ENCODE results near the gene C19orf53.
"Not testable (repeated sequence)": the region's sequence is repeated elsewhere in the genome, so short reads cannot be mapped to it uniquely, and the experiment has no call there.

C19orf53 gene

GRCh38 chr19:13774217-13775191 is at the start of gene C19orf53:
TSS of gene C19orf53 (plus strand) at chr19:13774456. CDS start at chr19:13774478, 22 bp downstream.
- peak; percentile 92 for DNase-seq (ENCODE audit: low spot score)

GRCh38 chr19:13726323-13726722 is 47.9 kb upstream of the C19orf53 start:
- DNase-seq (ENCODE audit: low spot score) = no peak

DNA sequence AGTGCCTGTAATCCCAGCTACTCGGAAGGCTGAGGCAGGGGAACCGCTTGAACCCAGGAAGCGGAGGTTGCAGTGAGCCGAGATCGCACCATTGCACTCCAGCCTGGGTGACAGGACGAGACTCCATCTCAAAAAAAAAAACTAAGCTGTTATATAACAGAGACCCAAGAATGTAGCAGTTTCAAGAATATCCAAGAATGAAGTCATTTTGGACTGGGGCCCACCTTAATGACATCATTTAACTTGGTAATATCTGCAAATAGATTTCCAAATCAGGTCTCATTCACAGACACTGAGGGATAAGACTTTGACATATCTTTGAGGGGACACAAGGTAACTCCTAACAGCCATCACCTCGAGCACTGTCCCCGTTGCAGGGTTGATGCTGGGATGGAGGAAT is 46.5 kb upstream of the C19orf53 start:
- no peak for DNase-seq (ENCODE audit: low spot score)

DNA sequence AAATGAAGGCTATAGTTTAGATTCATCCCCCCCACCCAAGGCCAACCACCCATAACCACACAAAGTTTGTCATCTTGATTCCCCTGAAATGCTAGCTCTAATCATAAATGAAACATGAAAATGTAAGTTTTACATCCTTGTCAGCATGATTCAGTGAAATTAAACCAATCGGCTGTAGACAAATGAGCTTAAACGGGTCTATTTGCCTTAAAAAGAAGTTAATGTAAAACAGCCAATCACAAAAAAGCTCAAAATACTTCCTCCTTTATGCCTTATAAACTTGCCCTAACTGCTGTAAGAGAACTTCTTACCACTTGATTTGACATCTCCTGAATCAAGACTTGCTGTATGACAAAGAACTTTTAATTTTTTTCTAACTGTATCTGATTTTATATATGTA is 44.4 kb upstream of the C19orf53 start:
- DNase-seq (ENCODE audit: low spot score) = peak; percentile 46

DNA sequence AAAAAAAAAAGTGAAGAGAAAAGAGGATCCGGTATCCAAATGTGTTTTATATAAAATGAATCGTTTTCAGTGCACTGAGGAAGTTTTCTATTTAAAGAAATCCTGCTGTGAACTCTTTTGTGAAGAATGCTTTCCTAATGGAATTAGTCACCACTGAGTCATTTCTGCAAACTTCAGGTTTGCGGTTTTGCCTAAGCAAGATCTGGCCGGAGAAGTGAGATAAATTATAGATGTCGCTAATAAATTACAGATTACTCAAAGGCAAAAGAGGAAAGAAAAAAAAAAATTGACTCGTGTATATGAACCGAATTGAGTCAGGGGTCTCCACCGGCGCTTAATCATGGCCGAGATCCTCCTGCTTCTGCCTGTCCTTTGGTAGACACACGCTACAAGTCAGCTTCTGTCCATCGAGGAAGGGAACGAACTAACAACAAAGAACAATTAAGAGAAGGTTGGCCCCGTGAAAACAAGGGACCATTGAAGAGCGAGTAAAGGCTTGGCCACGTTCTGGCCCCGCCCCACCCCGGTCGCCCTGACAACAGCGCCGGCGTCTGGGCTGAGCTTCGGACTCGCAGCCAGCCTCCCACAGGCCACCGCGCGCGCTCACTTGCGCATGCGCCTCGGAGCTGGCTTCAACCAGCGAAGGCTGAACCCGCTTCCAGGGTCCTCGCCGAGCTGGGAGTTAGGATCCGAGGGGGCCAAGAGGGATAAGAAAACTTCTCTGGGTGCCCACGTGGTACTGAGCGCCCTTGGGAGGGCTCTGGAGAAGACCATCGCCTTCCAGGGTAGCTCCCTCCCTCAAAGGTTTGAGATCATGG is 42.9 kb upstream of the C19orf53 start:
- DNase-seq (ENCODE audit: low spot score) = peak; percentile 98

DNA sequence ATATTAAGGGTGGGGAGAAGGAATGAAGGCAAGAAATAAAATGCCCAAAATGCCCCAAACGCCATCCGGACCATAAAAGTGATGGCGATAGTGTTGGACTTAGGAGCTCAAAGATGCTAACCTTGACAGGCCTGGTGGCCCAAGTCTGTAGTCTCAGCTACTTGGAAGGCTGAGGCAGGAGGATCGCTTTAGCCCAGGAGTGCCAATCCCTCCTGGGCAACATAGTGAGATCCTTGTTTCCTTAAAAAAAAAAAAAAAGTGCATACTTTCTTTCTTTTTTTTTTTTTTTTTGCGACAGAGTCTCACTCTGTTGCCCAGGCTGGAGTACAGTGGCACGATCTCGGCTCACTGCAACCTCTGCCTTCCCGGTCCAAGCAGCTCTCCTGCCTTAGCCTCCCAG is 41.9 kb upstream of the C19orf53 start:
- no peak for DNase-seq (ENCODE audit: low spot score)

DNA sequence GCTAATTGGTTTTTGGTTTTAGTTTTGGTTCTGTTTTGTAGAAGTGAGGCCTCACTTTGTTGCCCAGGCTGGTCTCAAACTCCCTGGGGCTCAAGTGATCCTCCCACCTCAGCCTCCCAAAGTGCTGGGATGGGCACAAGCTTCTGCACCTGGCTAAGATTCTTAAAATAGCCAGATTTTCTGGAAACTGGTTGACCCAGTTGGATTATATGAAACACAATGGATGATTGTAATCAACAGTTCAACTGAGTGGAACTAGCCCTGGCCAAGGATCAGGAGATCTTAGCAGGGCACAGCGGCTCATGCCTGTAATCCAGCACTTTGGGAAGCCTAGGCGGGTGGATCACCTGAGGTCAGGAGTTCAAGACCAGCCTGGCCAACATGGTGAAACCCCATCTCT is 39.5 kb upstream of the C19orf53 start:
- DNase-seq (ENCODE audit: low spot score) = no peak

DNA sequence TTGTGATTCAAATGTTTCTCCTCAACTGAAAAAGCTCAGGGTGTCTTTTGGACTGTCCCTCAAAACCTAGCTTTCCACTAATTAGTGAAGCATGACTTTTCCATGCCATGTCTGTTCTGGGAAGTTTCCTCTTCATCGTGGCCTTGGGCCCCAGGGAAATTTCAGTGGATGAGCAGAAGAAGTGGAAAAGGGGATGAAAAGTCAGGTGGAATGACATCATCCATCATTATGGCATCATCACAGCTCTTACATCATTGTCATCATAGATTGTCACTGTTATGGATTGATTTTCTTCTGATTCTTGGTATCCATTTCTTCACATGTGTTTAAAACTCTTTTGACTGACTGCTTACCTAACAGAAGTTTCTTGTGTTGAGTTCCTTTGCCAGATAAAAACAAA is 36.2 kb upstream of the C19orf53 start:
- DNase-seq (ENCODE audit: low spot score) = no peak

DNA sequence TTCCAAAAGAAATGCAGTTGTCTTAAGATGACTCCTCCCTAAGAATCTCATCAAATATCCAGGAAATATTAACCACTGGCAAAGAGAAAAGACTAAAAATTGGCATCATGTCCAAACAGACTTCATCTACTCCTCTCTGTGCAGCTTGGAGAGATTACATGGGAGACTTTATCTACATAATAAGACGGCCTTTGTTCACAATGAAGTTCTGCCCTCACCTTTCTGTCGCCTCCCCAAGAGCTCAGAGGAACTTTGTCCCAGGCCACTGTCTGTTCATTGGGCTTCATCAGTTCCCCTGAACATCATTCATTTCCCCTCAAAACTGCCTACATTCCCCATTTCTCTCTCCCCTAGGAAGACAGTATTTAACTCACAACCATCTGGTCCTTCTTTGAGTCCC is 32.4 kb upstream of the C19orf53 start:
- DNase-seq (ENCODE audit: low spot score) = no peak

- DNase-seq (ENCODE audit: low spot score) = no peak
Observed at GRCh38 chr19:13742756-13743155, 31.5 kb upstream of the C19orf53 start.

- DNase-seq (ENCODE audit: low spot score) = no peak
Observed at GRCh38 chr19:13744174-13744573, 30.1 kb upstream of the C19orf53 start.

- no peak for DNase-seq (ENCODE audit: low spot score)
Observed at GRCh38 chr19:13747098-13747453, 27.2 kb upstream of the C19orf53 start.

GRCh38 chr19:13748169-13748828 is 26.0 kb upstream of the C19orf53 start:
- no peak for DNase-seq (ENCODE audit: low spot score)

DNA sequence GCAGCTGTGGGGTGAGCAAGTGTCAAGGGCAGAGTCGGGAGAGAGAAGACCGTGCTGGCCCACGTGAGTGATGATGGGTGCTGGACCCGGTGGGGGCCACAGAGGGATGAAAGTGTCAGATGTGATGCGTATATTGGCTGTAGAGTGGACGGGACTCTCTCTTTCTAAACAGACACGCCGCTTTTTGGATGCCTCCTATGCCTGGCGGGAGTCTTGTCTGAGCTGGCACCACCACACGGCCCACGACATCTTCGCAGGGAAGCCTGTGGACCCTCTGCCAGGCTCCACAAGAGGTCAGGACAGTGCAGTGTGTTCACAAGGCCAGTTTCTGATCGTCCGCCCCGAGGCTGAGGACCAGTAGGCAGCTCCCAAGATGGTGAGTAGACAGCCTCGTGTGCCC is 22.8 kb upstream of the C19orf53 start:
- no peak for DNase-seq (ENCODE audit: low spot score)

GRCh38 chr19:13753622-13754021 is 20.6 kb upstream of the C19orf53 start:
- DNase-seq (ENCODE audit: low spot score) = not testable (repeated sequence)

- no peak for DNase-seq (ENCODE audit: low spot score)
Observed at GRCh38 chr19:13756210-13756609, 18.0 kb upstream of the C19orf53 start.

DNA sequence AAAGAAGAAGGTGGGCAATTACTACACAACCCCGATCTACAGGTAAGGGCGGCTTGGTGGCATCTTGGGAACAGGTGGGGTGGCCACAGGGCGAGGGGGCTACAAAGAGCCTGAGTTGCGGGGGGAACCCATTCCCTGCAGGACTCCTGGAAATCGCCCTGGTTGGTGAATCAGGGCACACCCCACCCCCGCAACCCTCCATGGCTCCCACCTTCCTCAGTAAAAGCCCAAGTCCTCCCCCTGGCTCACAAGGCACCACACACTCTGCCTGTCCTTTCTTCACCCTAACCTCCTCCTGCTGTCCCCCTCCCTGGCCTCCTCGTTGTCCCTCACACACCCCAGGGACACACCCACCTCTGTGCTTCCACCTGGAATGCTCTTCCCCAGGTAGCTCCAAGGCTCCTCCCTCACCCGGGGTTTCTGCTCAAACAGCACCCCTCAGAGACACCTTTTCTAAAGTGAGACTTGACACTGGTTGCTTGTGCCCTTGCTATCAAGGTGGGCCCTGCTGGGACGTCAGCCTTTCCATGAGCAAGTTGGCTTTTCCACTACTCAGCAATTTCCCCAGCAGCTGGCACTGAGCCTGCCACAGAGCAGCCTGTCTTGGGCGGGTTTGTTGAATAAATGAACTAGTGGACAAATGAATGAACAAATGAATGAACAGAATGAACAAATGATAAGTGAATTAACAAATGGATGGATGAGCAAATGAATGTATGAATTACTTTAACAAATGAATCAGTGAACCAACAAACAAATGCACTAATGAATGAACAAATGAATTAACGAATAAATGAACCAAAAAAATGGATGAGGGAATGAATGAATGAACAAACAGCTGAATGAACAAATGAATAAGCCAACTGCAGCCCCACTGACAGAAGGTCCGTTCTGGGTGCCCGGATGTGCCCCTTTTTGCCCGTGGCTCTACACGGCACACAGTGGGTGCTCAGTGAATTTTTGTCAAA is 16.2 kb upstream of the C19orf53 start:
- DNase-seq (ENCODE audit: low spot score) = no peak

- no peak for DNase-seq (ENCODE audit: low spot score)
Observed at GRCh38 chr19:13758795-13759194, 15.5 kb upstream of the C19orf53 start.

DNA sequence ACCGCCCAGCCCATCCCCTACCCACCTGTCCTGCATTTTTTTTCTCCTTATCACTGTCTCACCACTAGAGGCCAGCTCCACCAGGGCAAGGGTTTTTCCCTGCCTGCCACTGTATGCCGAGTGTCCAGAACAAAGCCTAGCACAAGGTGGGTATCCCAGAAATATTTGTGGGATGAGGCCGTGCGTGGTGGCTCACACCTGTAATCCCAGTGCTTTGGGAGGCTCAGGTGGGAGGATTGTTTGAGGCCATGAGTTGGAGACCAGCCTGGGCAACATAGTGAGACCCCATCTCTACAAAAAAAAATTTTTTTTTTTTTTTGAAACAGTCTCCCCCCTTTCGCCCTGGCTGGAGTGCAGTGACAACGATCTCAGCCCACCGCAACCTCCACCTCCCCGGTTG is 12.8 kb upstream of the C19orf53 start:
- DNase-seq (ENCODE audit: low spot score) = no peak

DNA sequence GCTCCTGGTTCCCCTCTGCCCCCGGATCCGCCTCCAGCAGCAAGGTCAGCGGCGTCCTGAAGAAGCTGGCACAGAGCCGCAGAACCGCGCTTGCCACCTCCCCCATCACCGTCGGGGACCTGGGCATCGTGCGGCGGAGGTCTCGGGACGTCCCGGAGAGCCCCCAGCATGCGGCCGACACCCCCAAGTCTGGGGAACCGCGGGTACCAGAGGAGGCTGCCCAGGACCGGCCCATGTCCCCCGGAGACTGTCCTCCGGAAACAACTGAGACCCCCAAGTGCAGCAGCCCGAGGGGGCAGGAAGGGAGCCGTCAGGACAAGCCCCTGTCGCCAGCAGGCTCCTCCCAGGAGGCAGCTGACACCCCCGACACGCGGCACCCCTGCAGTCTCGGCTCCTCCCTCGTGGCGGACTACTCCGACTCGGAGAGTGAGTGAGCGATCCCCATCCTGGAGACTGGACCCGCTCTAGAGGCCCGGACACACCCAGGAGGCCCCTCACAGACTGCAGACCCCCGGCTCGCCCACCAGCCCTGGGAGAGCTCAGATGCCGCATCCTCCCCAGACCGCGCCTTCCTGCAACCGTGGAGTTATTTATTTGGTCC is 11.5 kb upstream of the C19orf53 start:
- no peak for DNase-seq (ENCODE audit: low spot score)

DNA sequence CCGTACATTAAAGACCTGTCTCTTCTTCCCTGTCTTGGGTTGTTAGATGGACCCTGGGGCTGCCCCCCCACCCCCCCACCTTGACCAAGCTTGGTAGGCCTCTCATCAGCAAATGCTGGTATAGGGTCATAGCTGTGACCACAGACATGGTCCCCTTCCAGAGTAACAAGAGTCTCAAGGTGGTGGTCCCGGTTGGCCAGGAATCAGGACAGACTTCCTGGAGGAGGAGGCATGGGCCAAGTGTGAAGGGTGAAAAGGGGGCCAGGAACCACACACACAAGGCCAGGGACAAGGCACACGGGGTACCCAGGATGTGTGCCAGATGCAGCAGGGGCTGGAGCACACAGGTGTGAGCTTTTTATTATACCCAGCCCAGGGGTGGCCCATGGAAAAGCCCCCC is 11.0 kb upstream of the C19orf53 start:
- no peak for DNase-seq (ENCODE audit: low spot score)
